UCSD-AML1 (cell line): ENCODE results near the gene TPGS2.
"Not testable (repeated sequence)": the region's sequence is repeated elsewhere in the genome, so short reads cannot be mapped to it uniquely, and the experiment has no call there.

Experiments used
- DNase-seq: peaks from one replicate; lab custom pipeline; 2025; ENCODE audit not compliant: unreplicated experiment; lab: John Stamatoyannopoulos, UW

Gene TPGS2

DNA sequence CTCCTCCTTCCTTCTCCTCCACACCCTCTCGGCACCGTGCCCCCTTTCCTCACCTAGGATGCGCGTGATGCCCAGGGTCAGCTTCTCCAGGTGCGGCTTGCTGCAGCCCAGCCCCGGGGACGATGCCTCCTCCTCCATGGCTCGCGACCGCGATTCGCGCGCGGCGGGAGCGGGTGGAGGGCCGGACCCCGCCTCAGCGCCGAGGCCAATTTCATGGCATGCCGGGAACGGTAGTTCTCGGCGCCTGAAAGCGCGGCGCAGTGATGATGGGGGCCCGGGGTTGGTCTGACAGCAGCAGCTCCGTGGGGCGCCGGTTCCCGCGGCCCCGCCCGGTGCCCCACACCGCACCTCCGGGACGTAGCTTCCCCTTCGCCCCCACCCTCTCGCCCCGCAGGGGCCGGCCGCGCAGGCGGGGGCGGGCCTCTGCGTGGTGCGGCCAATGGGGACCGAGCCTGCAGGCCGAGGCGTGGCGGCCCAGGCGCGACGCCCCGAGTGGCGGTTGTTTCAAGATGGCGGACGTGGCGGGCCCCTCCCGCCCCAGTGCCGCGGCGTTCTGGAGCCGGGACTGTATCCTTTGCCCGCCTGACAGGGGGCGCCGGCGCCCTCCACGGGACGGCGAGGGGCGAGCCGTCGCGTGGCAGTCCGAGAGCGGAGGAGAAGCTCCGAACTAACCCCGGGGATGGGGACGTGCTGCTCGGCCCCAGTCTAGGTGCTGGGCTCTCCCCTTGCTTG is at the start of gene TPGS2, which contains the start of gene KIAA1328:
Gene TPGS2 (minus strand): TSS at position 373 of the 732 bp plus-strand sequence. CDS start 235 bp downstream, at position 138.
Gene KIAA1328 (plus strand): TSS at position 498 of the 732 bp plus-strand sequence. CDS start 12 bp downstream, at position 510.
- DNase-seq = peak; percentile 95

DNA sequence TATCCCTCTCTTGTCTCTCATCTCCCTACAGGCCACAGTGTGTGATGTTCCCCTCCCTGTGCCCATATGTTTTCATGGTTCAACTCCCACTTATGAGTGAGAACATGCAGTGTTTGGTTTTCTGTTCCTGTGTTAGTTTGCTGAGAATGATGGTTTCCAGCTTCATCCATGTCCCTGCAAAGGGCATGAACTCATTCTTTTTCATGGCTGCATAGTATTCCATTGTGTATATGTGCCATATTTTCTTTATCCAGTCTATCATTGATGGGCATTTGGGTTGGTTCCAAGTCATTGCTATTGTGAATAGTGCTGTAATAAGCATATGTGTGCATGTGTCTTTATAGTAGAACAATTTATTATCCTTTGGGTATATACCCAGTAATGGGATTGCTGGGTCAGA is 45.0 kb upstream of the TPGS2 start:
- not testable (repeated sequence) for DNase-seq

DNA sequence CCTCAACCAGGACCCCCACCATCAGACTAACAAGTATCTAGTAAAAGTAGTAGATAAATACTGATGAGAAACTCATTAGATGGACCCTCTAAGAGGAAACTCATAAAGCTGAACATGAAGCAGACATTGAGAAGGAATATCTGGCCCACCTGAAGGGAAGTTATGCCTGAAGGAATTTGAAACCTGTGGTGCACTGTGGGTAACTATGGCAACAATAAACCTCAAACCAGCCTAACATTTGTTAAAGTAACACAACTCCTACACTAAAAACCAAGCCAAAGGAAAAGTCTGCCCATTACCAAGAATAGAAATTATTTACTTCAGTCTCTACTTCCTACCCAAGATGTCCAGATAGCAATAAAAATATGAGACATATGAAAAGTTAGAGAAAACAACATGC is 43.5 kb upstream of the TPGS2 start:
- DNase-seq = no peak

DNA sequence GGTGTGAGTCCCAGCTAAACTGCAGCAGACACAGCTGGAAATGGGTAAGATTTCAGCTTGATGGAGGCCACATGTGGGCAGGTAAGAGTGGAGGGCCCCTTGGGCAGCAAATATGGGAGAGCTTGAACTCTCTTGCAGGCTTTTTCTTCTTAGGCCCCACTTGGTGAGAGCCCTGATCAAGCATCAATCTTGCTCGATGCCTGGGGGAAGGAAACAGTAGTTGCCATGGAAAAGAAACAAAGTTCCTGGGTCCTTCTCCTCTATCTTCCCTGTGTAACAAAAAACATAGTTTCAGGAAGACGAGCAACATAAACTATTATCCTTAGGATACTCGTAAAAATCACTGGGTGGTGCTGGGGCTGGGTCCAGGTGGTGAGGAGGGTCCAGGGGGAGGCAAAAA is 43.0 kb upstream of the TPGS2 start:
- DNase-seq = no peak

- no peak for DNase-seq
These were observed 38.3 kb upstream of the TPGS2 start for GRCh38 chr18:36867056-36867455.

- DNase-seq = no peak
These were observed 33.4 kb upstream of the TPGS2 start for GRCh38 chr18:36862182-36862581.

GRCh38 chr18:36856815-36857214 is 28.0 kb upstream of the TPGS2 start:
- no peak for DNase-seq

GRCh38 chr18:36851202-36851590 is 22.4 kb upstream of the TPGS2 start:
- no peak for DNase-seq

DNA sequence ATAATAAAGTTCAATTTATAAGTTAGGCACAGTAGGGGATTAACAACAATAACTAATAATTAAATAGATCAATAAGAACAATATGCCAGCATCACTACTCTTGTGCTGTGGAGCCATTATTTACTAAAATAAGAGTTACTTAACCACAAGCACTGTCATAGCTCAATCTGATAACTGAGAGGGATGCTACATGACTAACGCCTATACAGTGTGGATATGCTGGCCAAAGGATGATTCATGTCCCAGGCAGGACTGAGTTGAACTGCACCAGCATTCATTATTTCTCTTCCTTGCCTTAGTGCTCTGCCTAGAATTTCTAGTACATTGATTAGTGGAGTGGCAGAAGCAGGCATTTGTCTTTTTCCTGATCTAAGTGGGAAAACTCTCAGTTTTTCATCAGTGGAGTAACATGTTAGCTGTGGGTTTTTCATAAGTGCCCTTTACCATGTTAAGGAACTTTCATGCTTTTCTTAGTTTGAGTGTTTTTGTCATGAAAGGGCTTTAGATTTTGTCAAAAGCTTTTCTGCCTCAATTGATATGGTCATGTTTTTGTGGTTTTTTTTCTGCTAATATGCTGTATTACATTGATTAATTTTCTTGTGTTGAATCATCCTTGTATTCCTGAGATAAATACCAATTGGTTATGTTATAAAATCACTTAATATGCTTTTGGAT is 21.9 kb upstream of the TPGS2 start:
- DNase-seq = no peak

DNA sequence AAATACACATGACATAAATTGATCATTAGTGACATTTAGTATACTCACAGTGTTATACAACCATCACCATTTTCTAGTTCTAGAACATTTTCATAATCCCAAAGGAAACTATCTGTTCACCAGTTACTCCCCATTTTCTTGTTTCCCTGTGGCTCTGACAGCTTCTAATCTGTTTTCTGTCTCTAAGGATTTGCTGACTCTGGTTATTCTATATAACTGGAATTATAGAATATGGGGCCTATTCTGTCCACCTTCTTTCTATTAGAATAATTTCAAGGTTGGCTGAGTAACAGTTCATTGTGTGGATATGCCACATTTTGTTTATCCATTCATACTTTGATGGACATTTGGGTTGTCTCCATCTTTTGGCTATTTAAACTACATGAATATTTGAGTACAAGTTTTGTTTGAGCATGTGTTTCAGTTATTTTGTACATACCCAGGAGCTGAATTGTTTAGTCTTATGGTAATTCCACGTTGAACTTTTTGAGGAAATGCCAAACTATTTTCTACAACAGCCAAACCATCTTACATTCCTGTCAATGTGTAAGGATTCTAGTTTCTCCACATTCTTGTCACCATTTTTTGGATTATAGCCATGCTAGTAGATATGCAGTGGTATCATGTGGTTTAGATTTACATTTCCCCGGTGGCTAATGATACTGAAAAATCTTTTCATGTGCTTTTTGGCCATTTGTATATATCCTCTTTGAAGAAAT is 20.6 kb upstream of the TPGS2 start:
- no peak for DNase-seq

- no peak for DNase-seq
These were observed 19.8 kb upstream of the TPGS2 start for GRCh38 chr18:36848609-36849008.

GRCh38 chr18:36843784-36844183 is 15.0 kb upstream of the TPGS2 start:
- DNase-seq = no peak

- DNase-seq = no peak
These were observed 14.4 kb upstream of the TPGS2 start for GRCh38 chr18:36843199-36843598.

DNA sequence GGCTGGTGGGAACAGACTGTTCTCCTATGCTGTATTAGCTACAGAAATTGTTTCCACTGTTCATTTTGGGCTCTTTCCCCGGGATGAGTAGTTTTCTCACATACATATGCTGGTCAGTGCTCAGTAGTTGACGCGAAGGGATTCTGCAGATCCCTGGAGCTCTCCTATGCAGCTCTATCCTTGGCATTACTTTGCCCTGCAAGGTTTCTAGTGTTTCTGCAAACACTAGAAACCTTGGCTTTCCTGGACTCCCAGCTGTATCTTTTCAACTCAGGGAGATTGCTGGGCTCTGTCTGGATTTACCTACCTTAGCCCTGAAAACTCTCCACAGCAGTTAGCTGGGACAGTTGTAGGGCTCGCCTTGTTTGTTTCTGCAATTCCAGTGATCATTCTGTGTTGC is 11.0 kb upstream of the TPGS2 start:
- no peak for DNase-seq

DNA sequence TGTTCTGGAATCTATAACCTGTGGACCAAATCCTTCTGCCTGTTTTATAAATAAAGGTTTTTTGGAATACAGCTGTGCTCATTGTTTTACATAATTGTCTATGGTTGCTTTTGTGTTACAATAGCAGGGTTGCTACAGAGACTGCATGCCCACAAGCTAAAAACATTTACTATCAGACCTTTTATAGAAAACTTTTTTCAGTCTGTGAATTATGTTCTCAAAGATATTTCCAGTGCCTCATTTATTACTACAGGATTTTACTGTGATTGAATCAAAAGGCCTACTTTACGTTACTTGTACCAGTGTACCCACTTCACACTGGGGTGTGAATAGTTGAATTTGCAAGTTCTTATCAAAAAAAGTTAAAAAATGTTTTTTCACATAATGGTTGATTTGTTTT is 7.1 kb upstream of the TPGS2 start:
- no peak for DNase-seq

GRCh38 chr18:36833120-36833519 is 4.3 kb upstream of the TPGS2 start:
- no peak for DNase-seq

GRCh38 chr18:36831139-36831538 is 2.3 kb upstream of the TPGS2 start:
- no peak for DNase-seq

DNA sequence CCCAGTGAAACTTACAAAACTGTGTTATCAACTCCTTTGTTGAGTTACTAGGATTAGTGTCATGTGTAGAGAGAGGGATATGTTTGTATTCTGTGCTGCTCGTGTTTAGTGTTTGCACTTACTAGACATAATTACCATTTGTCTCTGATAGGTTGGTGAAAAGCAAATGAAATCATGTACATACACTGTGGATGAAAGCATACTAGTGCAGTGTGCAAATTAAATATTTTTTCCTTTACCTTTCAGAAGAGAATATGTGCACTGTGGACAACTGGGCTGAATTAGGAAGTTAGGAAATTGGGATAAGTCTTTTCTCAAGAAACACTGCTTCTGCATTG is 1.3 kb upstream of the TPGS2 start:
- no peak for DNase-seq

- no peak for DNase-seq
These were observed 758 bp upstream of the TPGS2 start for GRCh38 chr18:36829362-36830157.

DNA sequence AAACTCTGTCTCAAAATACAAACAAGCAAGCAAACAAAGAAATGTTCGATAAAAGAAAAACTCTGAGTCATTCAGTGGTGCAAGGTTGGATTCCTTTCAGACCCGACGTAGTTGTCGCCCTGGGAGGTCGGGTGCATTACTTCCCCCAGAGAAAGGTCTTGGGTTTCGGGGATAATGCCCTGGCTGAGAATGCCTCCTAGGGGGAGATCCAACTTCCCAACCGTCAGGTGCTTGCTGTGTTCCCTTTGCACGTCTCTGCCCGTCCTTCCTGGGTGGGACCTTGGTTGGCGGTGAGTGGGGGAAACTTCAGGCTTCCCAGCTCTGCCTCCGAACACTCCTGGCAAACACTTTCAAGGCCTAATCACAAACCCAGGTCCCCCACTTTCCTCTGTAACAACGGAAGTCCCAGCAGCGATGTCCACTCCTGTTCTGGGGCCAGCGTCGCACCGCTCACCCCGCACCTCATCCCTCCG is 609 bp downstream of the TPGS2 start:
- DNase-seq = no peak

GRCh38 chr18:36826556-36826955 is 2.2 kb downstream of the TPGS2 start:
- DNase-seq = no peak
